Body of pancreas (tissue), 4 donors: ENCODE results near the gene PRR16. TPM values are rescaled to one million over a fixed set of nuclear protein-coding genes. Genes with fewer than 3 reads are reported as not detected.

Source experiments
- ATAC-seq: fragments of 150-250 bp; one replicate; pipeline ENCODE4 v1.9.1; 2016
- DNase-seq, 4 donors: peaks; one replicate each; pipeline ENCODE4 v3.0.0-alpha.2; 2019
- H3K27ac ChIP-seq, 4 donors: fragments of 200-600 bp; sonication (generic); 1 replicate in 3 of 4; 2 replicates in 1 of 4; pipeline versions ENCODE4 v1.5.1 to v1.6.1; 2016 to 2019; ENCODE audit warnings: mild to moderate bottlenecking in 1 of 4, mixed read lengths in 1 of 4, moderate library complexity in 1 of 4
- H3K27me3 ChIP-seq, 2 donors: fragments of 200-600 bp; sonication (generic); one replicate each; pipeline ENCODE4 v1.6.0; 2016; ENCODE audit warnings: mild to moderate bottlenecking in 1 of 2
- H3K36me3 ChIP-seq, 2 donors: fragments of 200-600 bp; sonication (generic); replicated peaks in 1 of 2; 2 replicates each; pipeline ENCODE4 v1.5.1; 2016; ENCODE audit warnings: low read depth in 2 of 2; ENCODE audit not compliant: insufficient read depth in 1 of 2
- H3K4me1 ChIP-seq: fragments of 200-600 bp; sonication (generic); one replicate; pipeline ENCODE4 v1.6.0; 2016
- H3K4me3 ChIP-seq, 2 donors: fragments of 200-600 bp; sonication (generic); 1 replicate in 1 of 2; 2 replicates in 1 of 2; pipeline ENCODE4 v1.5.1; 2016 to 2019
- H3K9me3 ChIP-seq, 3 donors: fragments of 200-600 bp; sonication (generic); 1 replicate in 2 of 3; 2 replicates in 1 of 3; pipeline ENCODE4 v1.5.1; 2016
- POLR2A ChIP-seq, 3 donors: fragments of 450-650 bp; IDR thresholded peaks; one replicate each; pipeline ENCODE4 v1.6.1; 2016; ENCODE audit warnings: antibody characterized with exemption in 3 of 3, mild to moderate bottlenecking in 2 of 3
- WGBS, 2 donors: methylation state at CpG; one replicate each; pipeline ENCODE4 v1.1.5; 2017; 5-methylcytosine and 5-hydroxymethylcytosine counted together
- intact Hi-C: fragments of 100-400 bp; cut with DNase I; formaldehyde crosslinking; loops from one replicate; pipeline ENCODE4 v1.15.1; 2023
- total RNA-seq, 2 donors: library from RNA; depleted of rRNA; stranded (reverse); fragments of >200 nt; gene quantifications; one replicate each; pipeline ENCODE4 v1.1.0, GENCODE V29; 2016
- TF ChIP-seq, protein P1 (sequence below), 7 experiments: fragments of 450-650 bp in 4 of 7; fragments of 200-600 bp in 3 of 7; sonication (generic) in 3 of 7; IDR thresholded peaks; one replicate each; pipeline ENCODE4 v1.5.1; 2016 to 2019; ENCODE audit warnings: antibody characterized with exemption in 7 of 7

Gene PRR16
- total RNA-seq, 2 donors from 2014 or later = 0.78 to 0.99 TPM

DNA sequence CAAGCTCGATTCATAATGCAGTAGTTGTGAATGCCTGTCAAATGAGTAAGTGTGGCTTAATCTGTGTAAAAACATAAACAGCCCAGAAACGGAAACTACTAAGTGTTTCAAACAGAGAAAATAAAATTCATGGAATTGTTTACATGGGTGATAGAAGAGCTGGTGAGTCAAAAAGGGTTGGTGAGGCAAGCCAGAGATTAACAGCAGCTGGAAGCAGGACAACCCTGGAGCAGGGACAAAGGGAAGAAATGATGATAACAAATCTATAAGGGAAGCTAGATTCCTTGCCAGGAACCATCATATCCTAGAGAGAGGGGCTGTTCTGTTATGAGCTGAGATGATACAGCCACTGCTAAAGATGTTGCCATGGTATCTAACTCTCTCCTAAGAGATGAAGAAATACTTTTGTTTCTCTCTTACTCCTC, 18.0 kb upstream of the PRR16 start:
- DNase-seq (no peak), ATAC-seq (no peak)
- H3K27ac ChIP-seq = no peak overlapping the region

DNA sequence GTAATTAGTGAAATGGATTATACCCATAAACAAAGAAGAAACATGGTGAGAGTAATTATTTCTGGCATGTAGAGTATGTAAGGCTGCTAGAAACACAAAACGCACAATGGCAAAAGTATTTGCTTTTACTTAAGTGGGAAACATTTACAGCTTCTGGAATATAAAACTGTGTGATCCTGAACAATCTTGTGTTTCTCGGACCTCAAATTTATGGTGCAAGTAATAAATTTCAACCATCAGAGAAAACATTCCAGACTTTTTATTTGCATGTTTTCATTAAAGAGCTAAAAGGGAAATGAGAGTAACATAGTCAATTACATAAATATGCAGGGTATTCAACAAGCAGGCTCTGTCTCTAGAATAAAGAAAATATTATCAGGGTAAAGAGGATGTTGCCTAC, 17.2 kb upstream of the PRR16 start:
- no peak overlapping the region for H3K4me3 ChIP-seq
- TF ChIP-seq, protein P1, sequence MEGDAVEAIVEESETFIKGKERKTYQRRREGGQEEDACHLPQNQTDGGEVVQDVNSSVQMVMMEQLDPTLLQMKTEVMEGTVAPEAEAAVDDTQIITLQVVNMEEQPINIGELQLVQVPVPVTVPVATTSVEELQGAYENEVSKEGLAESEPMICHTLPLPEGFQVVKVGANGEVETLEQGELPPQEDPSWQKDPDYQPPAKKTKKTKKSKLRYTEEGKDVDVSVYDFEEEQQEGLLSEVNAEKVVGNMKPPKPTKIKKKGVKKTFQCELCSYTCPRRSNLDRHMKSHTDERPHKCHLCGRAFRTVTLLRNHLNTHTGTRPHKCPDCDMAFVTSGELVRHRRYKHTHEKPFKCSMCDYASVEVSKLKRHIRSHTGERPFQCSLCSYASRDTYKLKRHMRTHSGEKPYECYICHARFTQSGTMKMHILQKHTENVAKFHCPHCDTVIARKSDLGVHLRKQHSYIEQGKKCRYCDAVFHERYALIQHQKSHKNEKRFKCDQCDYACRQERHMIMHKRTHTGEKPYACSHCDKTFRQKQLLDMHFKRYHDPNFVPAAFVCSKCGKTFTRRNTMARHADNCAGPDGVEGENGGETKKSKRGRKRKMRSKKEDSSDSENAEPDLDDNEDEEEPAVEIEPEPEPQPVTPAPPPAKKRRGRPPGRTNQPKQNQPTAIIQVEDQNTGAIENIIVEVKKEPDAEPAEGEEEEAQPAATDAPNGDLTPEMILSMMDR (IDR thresholded peaks at IDR 0.05) = no peak
- no peak for TF ChIP-seq POLR2A (IDR thresholded peaks at IDR 0.05)
- no peak overlapping the region for H3K27ac ChIP-seq
- ATAC-seq = no peak
- 44 to 54% methylated on average over 2 of the region's 2 CpGs for WGBS, 2 donors
- H3K9me3 ChIP-seq = no peaks in the 10 kb centered on the region
- no peaks in the 10 kb centered on the region for H3K4me1 ChIP-seq
- H3K27me3 ChIP-seq = no peaks in the 10 kb centered on the region
- intact Hi-C loops = no loop called here
- DNase-seq = no peak
- no peaks in the 10 kb centered on the region for H3K36me3 ChIP-seq

More for the DNA sequence above, 18.0 kb upstream of the PRR16 start:
- H3K27me3 ChIP-seq = no peaks in the 10 kb centered on the region
- H3K36me3 ChIP-seq = no peaks in the 10 kb centered on the region
- H3K9me3 ChIP-seq = no peaks in the 10 kb centered on the region
- 34% methylated on average over 2 of the region's 2 CpGs for WGBS, 2 donors
- H3K4me1 ChIP-seq = no peaks in the 10 kb centered on the region
- no peak for TF ChIP-seq POLR2A (IDR thresholded peaks at IDR 0.05)
- TF ChIP-seq, protein P1 (IDR thresholded peaks at IDR 0.05) = no peak
- no peak overlapping the region for H3K4me3 ChIP-seq
- intact Hi-C loops = no loop called here

DNA sequence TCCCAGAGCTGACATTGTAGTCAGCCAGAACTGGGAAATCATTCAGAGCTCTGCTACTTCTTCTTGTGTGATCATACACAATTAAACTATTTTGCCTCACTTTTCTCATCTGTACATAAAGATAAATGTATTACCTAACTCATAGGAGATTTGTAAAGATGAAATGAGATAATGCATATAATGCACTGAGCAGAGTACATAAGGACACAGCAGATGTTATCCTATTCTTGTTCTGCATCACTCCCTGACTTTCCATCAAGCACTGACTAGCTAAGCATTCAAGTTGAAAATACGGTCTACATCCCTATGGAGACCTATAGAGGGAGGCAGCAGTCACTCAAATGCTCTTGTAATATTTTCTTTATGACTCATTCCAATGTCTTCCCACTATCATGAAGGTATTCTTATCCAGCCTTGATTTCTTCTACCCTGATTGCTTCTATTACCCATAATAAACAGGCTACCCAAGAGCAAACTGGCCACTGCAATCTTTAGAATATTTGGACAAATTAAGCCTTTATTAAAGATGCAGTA, 16.3 kb upstream of the PRR16 start:
- H3K36me3 ChIP-seq = no peaks in the 10 kb centered on the region
- H3K4me3 ChIP-seq = no peak overlapping the region
- TF ChIP-seq POLR2A (IDR thresholded peaks at IDR 0.05) = no peak
- TF ChIP-seq, protein P1 (IDR thresholded peaks at IDR 0.05) = no peak
- DNase-seq (no peak), ATAC-seq (no peak)
- H3K27ac ChIP-seq = no peak overlapping the region
- intact Hi-C loops = no loop called here
- WGBS, 2 donors = 60% methylated on average over 1 of the region's 1 CpG
- H3K27me3 ChIP-seq = no peaks in the 10 kb centered on the region
- no peaks in the 10 kb centered on the region for H3K9me3 ChIP-seq
- H3K4me1 ChIP-seq = no peaks in the 10 kb centered on the region

DNA sequence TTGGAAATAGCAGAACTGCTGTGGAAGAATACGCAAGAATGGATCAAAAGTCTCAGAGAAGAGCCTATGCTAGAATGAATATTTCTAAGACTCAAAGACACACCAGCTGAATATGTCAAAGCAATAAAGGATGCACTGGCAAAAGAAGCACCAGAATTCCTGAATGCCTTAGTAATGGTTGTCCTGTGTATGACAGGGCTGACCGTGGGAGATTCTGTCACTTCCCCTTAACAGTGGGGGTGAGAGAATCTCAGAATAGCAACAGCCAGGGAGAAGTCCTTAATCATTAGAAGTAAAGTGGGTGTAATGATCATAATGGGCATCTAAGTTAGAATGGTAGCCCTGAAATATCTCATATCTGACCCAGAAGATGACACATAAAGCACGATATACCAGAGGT, 14.6 kb upstream of the PRR16 start:
- TF ChIP-seq, protein P1 (IDR thresholded peaks at IDR 0.05) = no peak
- TF ChIP-seq POLR2A (IDR thresholded peaks at IDR 0.05) = no peak
- no peaks in the 10 kb centered on the region for H3K9me3 ChIP-seq
- H3K27me3 ChIP-seq = no peaks in the 10 kb centered on the region
- H3K36me3 ChIP-seq = no peaks in the 10 kb centered on the region
- ATAC-seq (no peak), DNase-seq (no peak)
- 64 to 73% methylated on average over 3 of the region's 3 CpGs for WGBS, 2 donors
- H3K4me3 ChIP-seq = no peak overlapping the region
- intact Hi-C loops = no loop called here
- H3K4me1 ChIP-seq = no peaks in the 10 kb centered on the region
- H3K27ac ChIP-seq = no peak overlapping the region

DNA sequence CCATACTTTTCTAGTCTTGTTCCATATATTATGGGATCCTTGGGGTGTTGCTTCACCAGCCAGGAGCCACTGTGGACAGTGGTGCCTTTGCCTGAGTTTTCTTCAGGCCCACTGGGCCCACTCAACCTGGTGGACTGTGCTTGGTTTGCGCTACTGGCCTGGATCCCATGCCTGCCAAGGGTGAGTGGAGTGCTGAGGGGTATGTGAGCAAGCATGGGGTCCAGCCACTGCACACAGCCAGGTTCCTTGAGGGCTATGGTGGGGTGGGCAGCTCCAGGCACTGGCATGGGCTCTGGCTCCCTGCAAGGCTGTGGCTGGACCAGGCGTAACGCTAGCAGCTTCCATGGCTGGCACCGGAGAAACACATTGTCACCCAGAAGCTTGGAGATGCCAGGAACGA, 13.2 kb upstream of the PRR16 start:
- intact Hi-C loops = no loop called here
- H3K4me3 ChIP-seq = no peak overlapping the region
- H3K27me3 ChIP-seq = no peaks in the 10 kb centered on the region
- no peak overlapping the region for H3K27ac ChIP-seq
- H3K36me3 ChIP-seq = no peaks in the 10 kb centered on the region
- no peaks in the 10 kb centered on the region for H3K4me1 ChIP-seq
- ATAC-seq = no peak
- WGBS, 2 donors = 80 to 91% methylated on average over 5 of the region's 5 CpGs
- TF ChIP-seq, protein P1 (IDR thresholded peaks at IDR 0.05) = no peak
- no peak for TF ChIP-seq POLR2A (IDR thresholded peaks at IDR 0.05)
- no peak for DNase-seq
- H3K9me3 ChIP-seq = no peaks in the 10 kb centered on the region
